K562 (cell line): Measurements from ENCODE around the gene CMTM4. TPM values are rescaled to one million over a fixed set of nuclear protein-coding genes. Genes with fewer than 3 reads are reported as not detected.

ENCODE experiments used
- BRD9 ChIP-seq: fragments of 450-650 bp; IDR thresholded peaks from 2 replicates; pipeline ENCODE4 v1.6.1; 2018; ENCODE audit warnings: low read depth; ENCODE audit not compliant: partially characterized antibody
- FOSL1 ChIP-seq: fragments of 200-800 bp; sonication (Bioruptor generic); conservative IDR thresholded peaks from 2 replicates; pipeline ENCODE4 v1.6.1; 2016; ENCODE audit warnings: missing genetic modification characterization, missing compliant biosample characterization
- ID3 ChIP-seq, 2 experiments: fragments of 250-450 bp in 1 of 2; fragments of 450-650 bp in 1 of 2; sonication (Bioruptor Pico) in 1 of 2; IDR thresholded peaks; 2 replicates each; pipeline versions ENCODE4 v1.6.1 to v1.8.0; 2016 to 2021; ENCODE audit warnings: mild to moderate bottlenecking in 2 of 2, moderate library complexity in 2 of 2, missing compliant biosample characterization in 1 of 2, missing genetic modification characterization in 1 of 2
- MEF2D ChIP-seq: conservative IDR thresholded peaks from 2 replicates; pipeline ENCODE4 v1.6.1; 2016; ENCODE audit warnings: low read depth, missing genetic modification characterization, missing compliant biosample characterization
- NBN ChIP-seq: fragments of 450-650 bp; IDR thresholded peaks from 2 replicates; pipeline ENCODE4 v1.6.1; 2016; ENCODE audit warnings: low read depth, mild to moderate bottlenecking
- NFRKB ChIP-seq: fragments of 450-650 bp; IDR thresholded peaks from 2 replicates; pipeline ENCODE4 v1.6.1; 2016; ENCODE audit warnings: low read depth
- PBX2 ChIP-seq, 2 experiments: IDR thresholded peaks in 1 of 2; conservative IDR thresholded peaks in 1 of 2; 2 replicates each; pipeline ENCODE4 v1.6.1; 2016; ENCODE audit warnings: low read depth in 2 of 2, mild to moderate bottlenecking in 1 of 2, missing compliant biosample characterization in 1 of 2, missing genetic modification characterization in 1 of 2, moderate library complexity in 1 of 2
- POLR2AphosphoS5 ChIP-seq: IDR thresholded peaks from 2 replicates; pipeline ENCODE4 v1.6.1; 2011; ENCODE audit warnings: mild to moderate bottlenecking, low read depth, low read length, moderate library complexity; ENCODE audit not compliant: control insufficient read depth, insufficient read depth
- RBM14 ChIP-seq: fragments of 200-400 bp; formaldehyde crosslinking; IDR thresholded peaks from 2 replicates; pipeline ENCODE4 v1.6.1; 2018; ENCODE audit warnings: low read depth, mild to moderate bottlenecking, low read length, moderate library complexity, borderline replicate concordance; ENCODE audit not compliant: insufficient read depth
- SP2 ChIP-seq: IDR thresholded peaks from 2 replicates; pipeline ENCODE4 v1.6.1; 2011; ENCODE audit warnings: mild to moderate bottlenecking, low read depth, low read length, moderate library complexity; ENCODE audit not compliant: poor library complexity, severe bottlenecking; ENCODE audit errors: extremely low read depth
- SPI1 ChIP-seq: IDR thresholded peaks from 2 replicates; pipeline ENCODE4 v1.6.1; 2011; ENCODE audit warnings: low read depth, low read length, control low read depth, borderline replicate concordance
- TBL1XR1 ChIP-seq, 2 experiments: IDR thresholded peaks; 2 replicates each; pipeline ENCODE4 v1.6.1; 2012; ENCODE audit warnings: improper control_type of control experiment in 2 of 2, low read length in 2 of 2, mild to moderate bottlenecking in 1 of 2
- THAP12 ChIP-seq: fragments of 250-450 bp; sonication (Bioruptor Pico); IDR thresholded peaks from 2 replicates; pipeline ENCODE4 v1.9.0; 2021; ENCODE audit warnings: mild to moderate bottlenecking, inconsistent platforms
- ZBTB49 ChIP-seq: sonication (generic); formaldehyde crosslinking; IDR thresholded peaks from 2 replicates; pipeline ENCODE4 v1.8.0; 2022; ENCODE audit warnings: missing genetic modification reagents, mild to moderate bottlenecking, borderline replicate concordance
- ZBTB7A ChIP-seq: IDR thresholded peaks from 2 replicates; pipeline ENCODE4 v1.6.1; 2011; ENCODE audit warnings: low read depth, mild to moderate bottlenecking, low read length, moderate library complexity, borderline replicate concordance; ENCODE audit not compliant: control insufficient read depth
- ZNF124 ChIP-seq: sonication (generic); formaldehyde crosslinking; IDR thresholded peaks from 2 replicates; pipeline ENCODE4 v1.8.1; 2022; ENCODE audit warnings: missing genetic modification reagents
- ZNF140 ChIP-seq: fragments of 250-450 bp; sonication (Bioruptor Pico); IDR thresholded peaks from 2 replicates; pipeline ENCODE4 v1.8.0; 2021; ENCODE audit warnings: moderate library complexity, mild to moderate bottlenecking, inconsistent platforms
- ZNF589 ChIP-seq: fragments of 200-800 bp; sonication (Bioruptor generic); IDR thresholded peaks from 2 replicates; pipeline ENCODE4 v1.6.1; 2016; ENCODE audit warnings: low read depth, missing genetic modification characterization, missing compliant biosample characterization
- ZNF696 ChIP-seq: fragments of 250-450 bp; sonication (Bioruptor Pico); conservative IDR thresholded peaks from 2 replicates; pipeline ENCODE4 v1.4.0; 2020; ENCODE audit warnings: mild to moderate bottlenecking, moderate library complexity
- polyA plus RNA-seq, 8 experiments: library from polyadenylated mRNA; depleted of rRNA in 4 of 8; stranded (reverse) in 5 of 8; unstranded in 3 of 8; fragments of >200 nt; fragmentation: Nextera tagmentation in 2 of 8; fragmentation: Illumina TruSeq in 1 of 8; extraction: Ambion mirVana in 2 of 8; extraction: Trizol in 1 of 8; gene quantifications; 2 replicates each; pipeline versions ENCODE4 v1.2.1 to v1.2.3, GENCODE V29; 2011 to 2014; ENCODE audit warnings: inconsistent platforms in 1 of 8, missing spikeins in 1 of 8
- total RNA-seq, 7 experiments: library from RNA; depleted of rRNA in 6 of 7; stranded (reverse); fragments of >200 nt in 6 of 7; fragmentation: Illumina TruSeq in 2 of 7; extraction: Trizol in 2 of 7; gene quantifications; 2 replicates each; pipeline versions ENCODE4 v1.2.1 to v1.2.3, GENCODE V29; 2011 to 2021; ENCODE audit warnings: low replicate concordance in 1 of 7

Gene CMTM4
- total and polyA plus RNA-seq, 9 of the 15 experiments (the other 6 are each of a cell fraction or from before 2014, with no cell fraction given) = 2.0 to 21.3 (median 12.5) TPM

GRCh38 chr16:66617728-66618127 is 78.8 kb downstream of the CMTM4 start (continued):
- TF ChIP-seq PBX2 (CRISPR knock-in tag; IDR thresholded peaks at IDR 0.05; ENCODE audit: low read depth) = no peak
- TF ChIP-seq PBX2 (tag; conservative IDR thresholded peaks at IDR 0.05; ENCODE audit: low read depth) = no peak
- 0 out of 2 replicates have a peak, but pooled peaks have one; percentile 31 for TF ChIP-seq ZNF589
- no peak for TF ChIP-seq MEF2D (tag)
- no peak for TF ChIP-seq THAP12 (CRISPR knock-in tag)
- TF ChIP-seq RBM14 = no peak
- no peak for TF ChIP-seq SP2
- TF ChIP-seq ZNF140 (CRISPR knock-in tag) = no peak
- TF ChIP-seq BRD9 = no peak
- no peak for TF ChIP-seq ZNF124 (CRISPR knock-in tag)
- no peak for TF ChIP-seq ZNF696 (CRISPR knock-in tag)
- no peak for TF ChIP-seq NFRKB
- TF ChIP-seq POLR2AphosphoS5 = peak; percentile 95
- no peak for TF ChIP-seq ZBTB49 (CRISPR knock-in tag)
- TF ChIP-seq FOSL1 (tag) = 0 out of 2 replicates have a peak, but pooled peaks have one; percentile 1
- no peak for TF ChIP-seq SPI1
- peak in 1 of 2 experiments; percentile 52; a peak in 1 of 4 replicates for TF ChIP-seq TBL1XR1 (IDR thresholded peaks at IDR 0.05; ENCODE audit: low read length in 2 of 2)
- TF ChIP-seq ID3 (CRISPR knock-in tag; IDR thresholded peaks at IDR 0.05) = no peak
- TF ChIP-seq ID3 (tag; IDR thresholded peaks at IDR 0.05) = 0 out of 2 replicates have a peak, but pooled peaks have one; percentile 28
- TF ChIP-seq NBN = 0 out of 2 replicates have a peak, but pooled peaks have one; percentile 35
- TF ChIP-seq ZBTB7A = no peak
